ENCODE measurements around the gene TSPO2. TPM values are rescaled to one million over a fixed set of nuclear protein-coding genes. Genes with fewer than 3 reads are reported as not detected.

The TSPO2 gene
- total RNA-seq, 1 experiment from 2014 or later, result not detected

DNA sequence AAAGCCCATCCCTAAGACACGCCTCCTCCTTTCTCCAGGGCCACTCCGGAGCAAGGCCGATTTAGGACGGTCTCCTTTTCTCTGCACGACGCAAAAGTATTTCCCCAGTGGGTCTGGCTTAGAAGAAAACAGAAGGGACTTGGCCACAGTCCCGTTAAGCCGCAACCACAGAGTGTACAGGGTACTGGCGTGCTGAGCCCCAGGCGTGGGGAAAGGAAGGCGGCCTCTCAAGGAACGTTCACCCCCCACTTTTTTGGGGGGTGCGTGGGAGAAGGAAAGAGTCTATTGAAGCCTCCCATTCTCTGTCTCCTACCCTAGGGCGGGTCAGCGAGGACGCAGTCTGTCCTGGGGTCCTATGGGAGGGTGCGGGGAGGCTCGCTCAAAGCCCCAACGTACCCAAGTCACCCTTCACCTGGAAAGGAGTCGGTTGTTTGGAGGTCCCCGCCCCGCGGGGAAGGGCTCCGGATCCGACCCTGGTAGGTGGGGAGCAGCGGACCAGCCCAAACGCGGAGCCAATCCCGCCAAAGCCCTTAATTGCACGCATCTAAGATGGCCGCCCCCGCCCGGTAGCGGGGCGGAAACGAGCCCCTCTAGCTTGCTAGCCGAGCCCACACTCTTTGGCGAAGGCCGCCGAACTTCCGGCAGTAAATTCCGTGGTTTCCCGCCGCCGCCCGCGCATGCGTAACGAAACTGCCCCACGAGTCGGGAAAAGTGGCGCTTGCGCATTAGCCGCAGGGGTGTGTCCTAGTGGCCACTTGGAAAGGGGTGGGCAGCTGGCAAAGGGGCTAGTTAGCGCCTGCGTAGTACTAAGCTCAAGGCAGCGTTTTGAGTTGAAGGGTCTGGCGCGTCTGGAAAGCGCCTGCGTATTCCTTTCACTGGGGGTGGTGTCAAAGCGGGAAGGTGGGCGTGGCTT, 29.9 kb downstream of the TSPO2 start, which contains the start of gene OARD1:
OARD1 (minus strand) TSS at position 434 of the 913 bp plus-strand sequence. CDS start 722 bp downstream, outside the sequence.
- H2AFZ ChIP-seq, result peak within 1 kb of the TSS; percentile 95
- peak within 1 kb of the TSS; percentile 96 for H3K27ac ChIP-seq
- peaks cover 40% of the 10 kb centered on the region for H3F3A ChIP-seq (ENCODE audit: insufficient read depth, low read depth)
- peak; percentile 95 to 99 for DNase-seq
- no peaks in the 10 kb centered on the region for H3K27me3 ChIP-seq (ENCODE audit: insufficient read depth, low read depth)
- H3K79me2 ChIP-seq (ENCODE audit: low read depth), result peaks cover 52% of the 10 kb centered on the region
- peak within 1 kb of the TSS; percentile 91 for H3K4me2 ChIP-seq
- intact Hi-C loops (cut with micrococcal nuclease; ENCODE audit: unreplicated experiment), result loop anchor here (1.0 to 5.0 kb wide), 2 partner anchors 75 to 1870 kb away; no protein-coding TSS in a partner anchor
- peaks cover 20% of the 10 kb centered on the region for H4K20me1 ChIP-seq (ENCODE audit: insufficient read depth)
- no peaks in the 10 kb centered on the region for H3K9me3 ChIP-seq (ENCODE audit: insufficient read depth, low read depth)
- 0 out of 2 replicates have a peak, but pooled peaks cover under 1% of the 10 kb centered on the region for H3K36me3 ChIP-seq (ENCODE audit: low read depth)
- no peaks in the 10 kb centered on the region for H3K9me2 ChIP-seq (ENCODE audit: insufficient read depth)
- peak within 1 kb of the TSS; percentile 82 for H3K4me3 ChIP-seq
- TF ChIP-seq, protein P1, sequence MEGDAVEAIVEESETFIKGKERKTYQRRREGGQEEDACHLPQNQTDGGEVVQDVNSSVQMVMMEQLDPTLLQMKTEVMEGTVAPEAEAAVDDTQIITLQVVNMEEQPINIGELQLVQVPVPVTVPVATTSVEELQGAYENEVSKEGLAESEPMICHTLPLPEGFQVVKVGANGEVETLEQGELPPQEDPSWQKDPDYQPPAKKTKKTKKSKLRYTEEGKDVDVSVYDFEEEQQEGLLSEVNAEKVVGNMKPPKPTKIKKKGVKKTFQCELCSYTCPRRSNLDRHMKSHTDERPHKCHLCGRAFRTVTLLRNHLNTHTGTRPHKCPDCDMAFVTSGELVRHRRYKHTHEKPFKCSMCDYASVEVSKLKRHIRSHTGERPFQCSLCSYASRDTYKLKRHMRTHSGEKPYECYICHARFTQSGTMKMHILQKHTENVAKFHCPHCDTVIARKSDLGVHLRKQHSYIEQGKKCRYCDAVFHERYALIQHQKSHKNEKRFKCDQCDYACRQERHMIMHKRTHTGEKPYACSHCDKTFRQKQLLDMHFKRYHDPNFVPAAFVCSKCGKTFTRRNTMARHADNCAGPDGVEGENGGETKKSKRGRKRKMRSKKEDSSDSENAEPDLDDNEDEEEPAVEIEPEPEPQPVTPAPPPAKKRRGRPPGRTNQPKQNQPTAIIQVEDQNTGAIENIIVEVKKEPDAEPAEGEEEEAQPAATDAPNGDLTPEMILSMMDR (conservative IDR thresholded peaks at IDR 0.05), result no peak
- no peak for TF ChIP-seq EZH2 (IDR thresholded peaks at IDR 0.05; ENCODE audit: low read depth)
- H3K4me1 ChIP-seq (replicated peaks; ENCODE audit: insufficient read depth), result peaks cover 32% of the 10 kb centered on the region
- ChIA-PET CTCF (interaction anchor here (1.0 kb wide), 1 partner anchor 75 kb away, joined by 4 read pairs; no protein-coding TSS in a partner anchor), POLR2A (ENCODE audit: unreplicated experiment) (interaction anchor here (0.5 to 0.7 kb wide), 6 partner anchors 12 to 1559 kb away, joined by 3 to 7 read pairs (median 4); no protein-coding TSS in a partner anchor)
- BruUV-seq (replicated peaks), result TSS peak; percentile 69

DNA sequence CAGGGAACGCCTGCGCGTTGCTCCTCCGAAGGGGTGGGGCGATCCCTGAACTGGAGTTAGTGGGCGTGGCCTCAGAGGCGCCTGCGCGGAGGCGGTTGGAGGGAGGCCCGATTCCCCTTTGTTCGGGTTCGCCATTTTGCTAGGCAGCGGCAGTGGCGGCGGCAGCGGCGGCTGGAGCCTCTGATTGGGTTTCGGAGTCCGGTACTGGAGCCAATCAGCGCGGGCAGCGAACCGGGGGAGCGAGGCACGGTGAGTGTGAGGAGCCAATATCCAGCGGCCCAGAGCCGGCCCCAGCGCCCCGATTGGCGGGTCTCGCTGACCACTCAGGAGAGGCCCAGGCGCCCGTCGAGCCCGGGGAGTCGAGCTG, 30.6 kb downstream of the TSPO2 start, which contains the start of gene NFYA:
NFYA (plus strand) TSS at position 139 of the 367 bp plus-strand sequence. CDS start 6,116 bp downstream, outside the sequence.
- no TSS peak for BruUV-seq (replicated peaks)
- Histone ChIP-seq H3K27me3 (ENCODE audit: insufficient read depth, low read depth) (no peaks in the 10 kb centered on the region), H3K36me3 (ENCODE audit: low read depth) (0 out of 2 replicates have a peak, but pooled peaks cover 6% of the 10 kb centered on the region), H3K4me3 (peak within 1 kb of the TSS; percentile 82), H3K4me2 (peak within 1 kb of the TSS; percentile 91), H3K4me1 (replicated peaks; ENCODE audit: insufficient read depth) (peaks cover 32% of the 10 kb centered on the region), H3K9me2 (ENCODE audit: insufficient read depth) (no peaks in the 10 kb centered on the region), H3F3A (ENCODE audit: insufficient read depth, low read depth) (peaks cover 34% of the 10 kb centered on the region), H3K9me3 (ENCODE audit: insufficient read depth, low read depth) (no peaks in the 10 kb centered on the region), H2AFZ (peak within 1 kb of the TSS; percentile 95), H3K27ac (peak within 1 kb of the TSS; percentile 96), H3K79me2 (ENCODE audit: low read depth) (peaks cover 58% of the 10 kb centered on the region), H4K20me1 (ENCODE audit: insufficient read depth) (peaks cover 20% of the 10 kb centered on the region)
- ChIA-PET POLR2A (ENCODE audit: unreplicated experiment) (interaction anchor here (0.5 to 0.7 kb wide), 6 partner anchors 13 to 1559 kb away, joined by 3 to 7 read pairs (median 4); no protein-coding TSS in a partner anchor), CTCF (interaction anchor here (0.7 to 1.0 kb wide), 2 partner anchors 75 to 975 kb away, joined by 4 read pairs; no protein-coding TSS in a partner anchor)
- no peak for TF ChIP-seq EZH2 (IDR thresholded peaks at IDR 0.05; ENCODE audit: low read depth)
- TF ChIP-seq, protein P1 (conservative IDR thresholded peaks at IDR 0.05), result no peak
- DNase-seq, result no peak
- intact Hi-C loops (cut with micrococcal nuclease; ENCODE audit: unreplicated experiment), result loop anchor here (1.0 to 5.0 kb wide), 2 partner anchors 76 to 1871 kb away; no protein-coding TSS in a partner anchor

Measured in PC-9 (cell line).